ENCODE results near the gene PRPF6.

- TF ChIP-seq EZH2phosphoT487 (IDR thresholded peaks at IDR 0.05; ENCODE audit: insufficient read depth, low read depth), result no peak
- no peak for TF ChIP-seq EZH2 (IDR thresholded peaks at IDR 0.05; ENCODE audit: insufficient read depth, poor library complexity, severe bottlenecking)
Observed at GRCh38 chr20:64072498-64073063, 91.6 kb downstream of the PRPF6 start.
